T-helper 1 cell treated with Interleukin-12 subunit alpha and Interleukin-12 subunit beta and Interleukin-4 antibody, amounts not matched to agents 30 μg/mL and 1 μg/mL, for 36 hours (primary cell): ENCODE measurements around the gene PARD3.

Source experiments
- H3K27ac Mint-ChIP-seq: one replicate; pipeline ENCODE4 v1.8.0; 2021; ENCODE audit warnings: mild to moderate bottlenecking, mixed read lengths
- H3K27me3 Mint-ChIP-seq: one replicate; pipeline ENCODE4 v1.8.0; 2021; ENCODE audit warnings: low read depth, mixed read lengths
- H3K36me3 Mint-ChIP-seq: one replicate; pipeline ENCODE4 v1.8.0; 2021; ENCODE audit warnings: low read depth, mixed read lengths
- H3K4me1 Mint-ChIP-seq: one replicate; pipeline ENCODE4 v1.8.0; 2021; ENCODE audit warnings: low read depth, mixed read lengths
- H3K4me3 Mint-ChIP-seq: one replicate; pipeline ENCODE4 v1.8.0; 2021; ENCODE audit warnings: mild to moderate bottlenecking, moderate library complexity, mixed read lengths
- H3K9me3 Mint-ChIP-seq: one replicate; pipeline ENCODE4 v1.8.0; 2021; ENCODE audit warnings: mixed read lengths

Gene PARD3

GRCh38 chr10:34348917-34349485, 466.1 kb downstream of the PARD3 start:
- H3K4me1 Mint-ChIP-seq, result no peaks in the 10 kb centered on the region
- no peak overlapping the region for H3K27ac Mint-ChIP-seq
- no peaks in the 10 kb centered on the region for H3K27me3 Mint-ChIP-seq
- H3K4me3 Mint-ChIP-seq, result no peak overlapping the region
- H3K9me3 Mint-ChIP-seq, result no peaks in the 10 kb centered on the region
- H3K36me3 Mint-ChIP-seq, result no peaks in the 10 kb centered on the region

GRCh38 chr10:34348021-34348420, 467.1 kb downstream of the PARD3 start:
- Mint-ChIP-seq H3K4me3 (no peak overlapping the region), H3K4me1 (no peaks in the 10 kb centered on the region), H3K27ac (no peak overlapping the region), H3K36me3 (no peaks in the 10 kb centered on the region), H3K9me3 (no peaks in the 10 kb centered on the region), H3K27me3 (no peaks in the 10 kb centered on the region)

DNA sequence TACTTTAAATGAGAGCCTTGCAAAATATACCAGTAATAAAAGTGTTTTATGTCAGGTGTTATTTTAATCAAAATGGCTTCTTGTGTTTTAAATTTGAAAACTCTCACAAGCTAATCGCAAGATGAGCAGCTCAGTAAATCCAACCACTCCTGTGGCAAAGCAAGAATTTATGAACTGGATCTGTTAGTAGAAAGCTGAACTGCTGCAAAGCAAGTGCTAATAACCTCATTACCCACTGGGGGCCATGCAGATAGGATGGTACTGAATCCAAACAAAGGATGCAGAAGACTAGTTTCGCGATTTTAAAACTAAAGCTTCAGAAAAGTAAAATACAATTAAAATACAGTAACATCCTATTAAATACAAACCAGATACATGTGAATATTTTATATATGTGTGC, 468.0 kb downstream of the PARD3 start:
- H3K27ac Mint-ChIP-seq, result no peak overlapping the region
- no peaks in the 10 kb centered on the region for H3K27me3 Mint-ChIP-seq
- no peak overlapping the region for H3K4me3 Mint-ChIP-seq
- H3K36me3 Mint-ChIP-seq, result no peaks in the 10 kb centered on the region
- H3K4me1 Mint-ChIP-seq, result no peaks in the 10 kb centered on the region
- no peaks in the 10 kb centered on the region for H3K9me3 Mint-ChIP-seq

- Mint-ChIP-seq H3K9me3 (no peaks in the 10 kb centered on the region), H3K27me3 (no peaks in the 10 kb centered on the region), H3K4me1 (no peaks in the 10 kb centered on the region), H3K27ac (no peak overlapping the region), H3K36me3 (no peaks in the 10 kb centered on the region), H3K4me3 (no peak overlapping the region)
Observed at GRCh38 chr10:34346516-34347100, 468.5 kb downstream of the PARD3 start.

- Mint-ChIP-seq H3K27me3 (no peaks in the 10 kb centered on the region), H3K9me3 (no peaks in the 10 kb centered on the region), H3K4me1 (peaks cover 2% of the 10 kb centered on the region), H3K4me3 (no peak overlapping the region), H3K27ac (no peak overlapping the region), H3K36me3 (no peaks in the 10 kb centered on the region)
Observed at GRCh38 chr10:34345383-34345782, 469.7 kb downstream of the PARD3 start.

GRCh38 chr10:34343764-34344163, 471.3 kb downstream of the PARD3 start:
- H3K4me1 Mint-ChIP-seq, result peaks cover 2% of the 10 kb centered on the region
- no peaks in the 10 kb centered on the region for H3K9me3 Mint-ChIP-seq
- no peak overlapping the region for H3K27ac Mint-ChIP-seq
- H3K36me3 Mint-ChIP-seq, result no peaks in the 10 kb centered on the region
- H3K27me3 Mint-ChIP-seq, result no peaks in the 10 kb centered on the region
- no peak overlapping the region for H3K4me3 Mint-ChIP-seq

- H3K27me3 Mint-ChIP-seq, result no peaks in the 10 kb centered on the region
- H3K9me3 Mint-ChIP-seq, result no peaks in the 10 kb centered on the region
- H3K4me3 Mint-ChIP-seq, result no peak overlapping the region
- no peaks in the 10 kb centered on the region for H3K36me3 Mint-ChIP-seq
- H3K4me1 Mint-ChIP-seq, result peaks cover 2% of the 10 kb centered on the region
- no peak overlapping the region for H3K27ac Mint-ChIP-seq
Observed at GRCh38 chr10:34341473-34341872, 473.6 kb downstream of the PARD3 start.

GRCh38 chr10:34340934-34341333, 474.2 kb downstream of the PARD3 start:
- no peaks in the 10 kb centered on the region for H3K27me3 Mint-ChIP-seq
- no peak overlapping the region for H3K4me3 Mint-ChIP-seq
- H3K36me3 Mint-ChIP-seq, result no peaks in the 10 kb centered on the region
- no peaks in the 10 kb centered on the region for H3K9me3 Mint-ChIP-seq
- peaks cover 2% of the 10 kb centered on the region for H3K4me1 Mint-ChIP-seq
- H3K27ac Mint-ChIP-seq, result no peak overlapping the region

DNA sequence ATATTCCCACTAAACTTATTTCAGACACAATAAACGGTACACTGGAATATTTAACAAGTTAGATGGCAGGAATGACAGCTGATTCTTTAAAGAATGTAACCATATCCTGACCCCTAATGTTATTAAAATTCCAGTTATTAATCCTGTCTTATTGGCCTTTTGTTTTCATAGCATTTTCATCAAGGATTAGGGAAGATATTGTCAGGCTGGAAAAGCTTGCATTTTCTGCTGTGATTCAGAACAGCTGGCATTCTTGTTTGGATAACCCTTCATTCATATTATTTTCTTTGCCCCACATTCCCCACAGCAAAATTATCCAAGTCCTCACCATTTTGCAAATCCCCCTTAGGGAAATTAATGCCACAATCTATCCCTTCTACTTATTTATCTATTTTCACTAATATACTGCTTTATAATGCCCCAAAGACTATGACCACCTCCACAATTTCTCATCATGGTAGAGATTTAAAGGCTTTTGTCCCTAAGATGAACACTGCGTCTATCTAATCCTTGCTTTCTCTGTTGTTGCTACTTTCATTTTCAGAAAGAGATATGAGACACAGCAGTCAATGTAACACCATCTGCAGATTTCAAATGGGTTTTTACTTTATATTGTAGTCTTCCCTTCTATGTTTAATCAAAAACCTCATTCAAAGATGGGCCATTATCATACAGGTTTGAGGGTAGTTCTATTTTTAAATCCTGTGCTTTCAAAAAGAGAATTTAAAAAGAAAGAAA, 475.1 kb downstream of the PARD3 start:
- no peak overlapping the region for H3K4me3 Mint-ChIP-seq

DNA sequence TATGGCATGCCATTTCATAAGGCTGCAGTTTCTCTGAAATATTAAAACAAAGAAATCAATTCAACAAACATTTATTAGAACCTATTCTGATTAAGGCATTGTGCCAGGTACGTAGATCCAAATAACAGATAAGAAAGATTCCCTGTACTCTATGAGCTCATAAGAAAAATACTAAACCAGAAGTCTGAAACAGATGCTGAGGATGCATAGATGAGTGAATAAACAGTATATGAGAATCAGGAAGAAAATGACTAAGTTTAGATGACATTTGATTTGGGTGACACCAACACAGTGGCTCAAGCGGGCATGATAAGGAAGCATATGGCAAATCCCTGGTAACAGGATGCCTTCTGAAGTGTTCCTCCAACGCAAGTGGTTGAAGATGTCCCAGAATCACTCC, 477.2 kb downstream of the PARD3 start:
- peaks cover 2% of the 10 kb centered on the region for H3K4me1 Mint-ChIP-seq

More for the DNA sequence above, 475.1 kb downstream of the PARD3 start:
- peaks cover 2% of the 10 kb centered on the region for H3K4me1 Mint-ChIP-seq
- no peaks in the 10 kb centered on the region for H3K27me3 Mint-ChIP-seq
- no peaks in the 10 kb centered on the region for H3K9me3 Mint-ChIP-seq
- H3K27ac Mint-ChIP-seq, result no peak overlapping the region
- H3K36me3 Mint-ChIP-seq, result no peaks in the 10 kb centered on the region

DNA sequence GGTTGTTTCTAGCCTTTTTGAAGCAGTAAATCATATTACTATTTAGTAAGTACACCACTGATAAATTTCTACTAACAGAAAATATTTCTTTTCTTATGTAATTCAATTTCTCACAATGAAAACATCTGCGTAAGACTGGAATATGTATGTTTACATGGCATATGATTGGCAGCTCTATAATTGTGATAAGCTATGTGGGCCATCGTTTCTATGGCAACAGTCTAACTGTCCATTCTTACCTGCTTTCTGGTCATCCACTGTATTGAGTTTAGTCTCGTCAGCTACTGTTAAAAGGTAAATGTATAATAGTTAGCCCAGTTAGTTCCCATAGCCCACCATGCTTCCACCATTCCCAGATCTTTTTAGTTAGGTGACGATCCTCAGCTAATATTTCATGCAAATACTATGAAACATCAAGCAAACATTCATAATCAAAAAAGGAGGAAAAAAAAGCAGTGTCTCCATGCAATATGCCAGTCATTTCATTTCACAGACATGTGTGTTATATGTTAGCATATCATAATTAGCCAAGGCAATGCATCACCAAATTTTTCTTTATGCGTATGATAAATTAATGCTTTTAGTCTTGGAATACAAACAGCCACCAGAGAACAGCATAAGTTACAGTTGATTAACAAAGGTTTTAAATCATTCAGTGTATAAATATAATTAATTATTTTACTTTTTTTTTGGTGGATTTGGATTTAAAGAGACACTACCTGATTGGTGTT, 479.0 kb downstream of the PARD3 start:
- H3K27me3 Mint-ChIP-seq, result no peaks in the 10 kb centered on the region

More for the DNA sequence above, 477.2 kb downstream of the PARD3 start:
- no peak overlapping the region for H3K27ac Mint-ChIP-seq
- no peaks in the 10 kb centered on the region for H3K27me3 Mint-ChIP-seq
- no peaks in the 10 kb centered on the region for H3K36me3 Mint-ChIP-seq
- H3K4me3 Mint-ChIP-seq, result no peak overlapping the region
- H3K9me3 Mint-ChIP-seq, result no peaks in the 10 kb centered on the region

DNA sequence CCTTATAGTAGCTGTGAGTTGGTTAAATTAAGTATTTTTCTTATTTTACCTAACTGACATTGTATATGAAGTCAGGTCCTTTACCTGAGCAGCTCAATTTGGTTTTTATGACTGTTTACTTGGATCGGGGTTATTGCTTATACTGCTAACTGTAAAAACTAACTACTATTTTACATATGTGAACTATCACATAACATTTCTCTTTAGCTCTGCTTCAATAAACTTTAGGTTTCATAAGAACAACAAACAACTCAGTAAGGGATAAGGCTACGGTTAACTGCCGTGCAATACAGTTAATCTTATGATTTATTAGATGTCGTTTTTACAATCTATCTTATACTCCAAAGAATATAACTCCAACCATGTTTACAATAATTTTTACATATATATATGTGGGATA, 480.2 kb downstream of the PARD3 start:
- Mint-ChIP-seq H3K4me3 (no peak overlapping the region), H3K27me3 (no peaks in the 10 kb centered on the region), H3K4me1 (no peaks in the 10 kb centered on the region), H3K36me3 (no peaks in the 10 kb centered on the region), H3K9me3 (no peaks in the 10 kb centered on the region), H3K27ac (no peak overlapping the region)

More for the DNA sequence above, 479.0 kb downstream of the PARD3 start:
- no peak overlapping the region for H3K27ac Mint-ChIP-seq
- no peaks in the 10 kb centered on the region for H3K36me3 Mint-ChIP-seq
- no peaks in the 10 kb centered on the region for H3K4me1 Mint-ChIP-seq
- H3K9me3 Mint-ChIP-seq, result no peaks in the 10 kb centered on the region
- H3K4me3 Mint-ChIP-seq, result no peak overlapping the region

DNA sequence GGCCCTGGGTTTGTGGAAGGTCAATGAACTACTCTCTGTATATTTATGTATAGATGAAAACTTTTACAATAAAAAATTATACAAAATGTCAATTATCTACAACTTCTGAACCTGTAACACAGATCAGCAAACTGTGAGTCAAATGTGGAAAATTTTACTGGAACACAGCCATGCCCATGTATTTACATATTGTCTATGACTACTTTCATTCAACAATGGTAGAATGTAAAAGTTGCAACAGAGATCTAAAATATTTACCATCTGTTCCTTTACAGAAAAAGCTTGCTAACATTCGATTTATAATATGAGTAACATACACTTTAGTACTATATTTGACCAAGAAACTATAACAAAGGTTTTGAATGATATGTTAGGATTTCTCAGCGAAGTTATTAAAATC, 481.6 kb downstream of the PARD3 start:
- Mint-ChIP-seq H3K4me3 (no peak overlapping the region), H3K27me3 (no peaks in the 10 kb centered on the region), H3K4me1 (no peaks in the 10 kb centered on the region), H3K36me3 (no peaks in the 10 kb centered on the region), H3K9me3 (no peaks in the 10 kb centered on the region), H3K27ac (no peak overlapping the region)

DNA sequence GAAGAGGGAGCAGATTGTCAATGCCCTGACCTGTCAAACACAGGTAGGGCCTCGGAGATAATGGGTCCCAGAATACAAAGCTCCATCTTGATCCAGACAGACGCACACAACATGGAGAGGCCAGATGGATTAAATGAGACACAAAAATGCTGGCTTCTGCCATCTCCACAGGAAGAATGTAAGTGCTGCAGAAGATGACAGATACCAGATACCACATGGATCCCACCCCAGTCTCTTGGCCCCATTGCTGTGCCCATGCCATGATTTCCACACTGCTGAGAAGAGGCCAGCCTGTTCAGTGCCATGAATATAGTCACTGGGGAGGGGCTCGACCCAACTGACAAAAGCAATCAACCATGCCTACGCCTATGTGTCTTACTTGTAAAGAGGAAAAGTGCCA, 487.9 kb downstream of the PARD3 start:
- Mint-ChIP-seq H3K36me3 (no peaks in the 10 kb centered on the region), H3K4me3 (no peak overlapping the region), H3K27me3 (no peaks in the 10 kb centered on the region), H3K9me3 (no peaks in the 10 kb centered on the region), H3K4me1 (no peaks in the 10 kb centered on the region), H3K27ac (no peak overlapping the region)

GRCh38 chr10:34323192-34323591, 491.9 kb downstream of the PARD3 start:
- Mint-ChIP-seq H3K4me3 (no peak overlapping the region), H3K36me3 (no peaks in the 10 kb centered on the region), H3K9me3 (no peaks in the 10 kb centered on the region), H3K27ac (no peak overlapping the region), H3K4me1 (no peaks in the 10 kb centered on the region), H3K27me3 (no peaks in the 10 kb centered on the region)
